Glutamatergic neuron (in vitro differentiated cells): ENCODE measurements around the gene ELFN2. TPM values are rescaled to one million over a fixed set of nuclear protein-coding genes. Genes with fewer than 3 reads are reported as not detected.
A peak's percentile ranks its signal among the peaks of the same experiment; 100 is the strongest.

ENCODE experiments used
- DNase-seq: peaks from one replicate; pipeline ENCODE4 v3.0.0; 2022
- H3K27ac Mint-ChIP-seq: one replicate; pipeline ENCODE4 v1.8.0; 2020; ENCODE audit warnings: mild to moderate bottlenecking, mixed read lengths, inconsistent platforms; ENCODE audit not compliant: unreplicated experiment
- H3K27me3 Mint-ChIP-seq: one replicate; pipeline ENCODE4 v1.8.0; 2020; ENCODE audit warnings: mild to moderate bottlenecking, moderate library complexity, mixed read lengths, inconsistent platforms; ENCODE audit not compliant: unreplicated experiment
- H3K36me3 Mint-ChIP-seq: one replicate; pipeline ENCODE4 v1.8.0; 2020; ENCODE audit warnings: mild to moderate bottlenecking, mixed read lengths, inconsistent platforms; ENCODE audit not compliant: unreplicated experiment
- H3K4me1 Mint-ChIP-seq: one replicate; pipeline ENCODE4 v1.8.0; 2020; ENCODE audit warnings: mild to moderate bottlenecking, low read depth, mixed read lengths, inconsistent platforms; ENCODE audit not compliant: unreplicated experiment
- H3K4me3 Mint-ChIP-seq: one replicate; pipeline ENCODE4 v1.8.0; 2020; ENCODE audit warnings: mild to moderate bottlenecking, mixed read lengths, inconsistent platforms; ENCODE audit not compliant: unreplicated experiment
- H3K9me3 Mint-ChIP-seq: one replicate; pipeline ENCODE4 v1.8.0; 2020; ENCODE audit warnings: mild to moderate bottlenecking, moderate library complexity, mixed read lengths, inconsistent platforms; ENCODE audit not compliant: unreplicated experiment
- CTCF ChIP-seq: fragments of 200-600 bp; sonication (generic); IDR thresholded peaks from one replicate; pipeline ENCODE4 v1.5.0; 2021; ENCODE audit not compliant: partially characterized antibody, unreplicated experiment
- total RNA-seq: library from RNA; stranded (reverse); fragmentation: NEBNext Ultra II Directional; extraction: Animal tissue kit (Norgen Biotek cat#: 25700); gene quantifications from one replicate; pipeline ENCODE4 v1.2.1, GENCODE V29; 2021; ENCODE audit not compliant: unreplicated experiment

Gene ELFN2
- total RNA-seq, 1 donor from 2014 or later, result 7.3 TPM

DNA sequence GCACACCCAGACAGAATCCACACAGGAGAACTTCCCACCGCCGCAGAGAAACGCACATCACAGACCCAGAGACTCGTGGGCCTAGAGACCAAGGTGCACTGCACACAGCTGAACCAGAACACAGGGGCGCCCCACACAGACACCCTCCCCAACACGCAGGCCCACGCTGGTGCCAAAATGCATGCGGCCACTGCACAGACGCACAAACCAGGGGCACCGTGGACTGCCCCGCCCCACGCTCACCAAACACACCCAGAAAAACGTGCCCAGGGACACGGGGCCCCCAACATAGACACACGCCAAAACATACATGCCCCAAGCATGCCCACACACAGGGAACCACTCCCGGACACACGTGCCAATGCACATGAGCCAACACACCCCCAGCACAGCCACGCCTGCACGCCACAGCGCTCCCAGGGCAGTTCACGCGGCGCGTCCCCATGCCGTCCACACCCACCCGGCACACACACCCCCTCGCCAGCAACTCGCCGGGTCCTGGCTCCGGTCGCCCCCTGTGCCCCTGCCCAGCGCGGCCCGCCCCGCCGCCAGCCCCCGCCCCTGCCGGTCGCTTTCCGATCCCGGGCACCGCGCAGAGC lies 7.8 kb downstream of the ELFN2 start:
- Mint-ChIP-seq H3K4me3 (peak overlapping the region; percentile 85), H3K27me3 (peaks cover 17% of the 10 kb centered on the region), H3K4me1 (peaks cover 43% of the 10 kb centered on the region), H3K36me3 (no peaks in the 10 kb centered on the region), H3K27ac (peak overlapping the region; percentile 76), H3K9me3 (peaks cover 2% of the 10 kb centered on the region)
- TF ChIP-seq CTCF, result no peak
- no peak for DNase-seq

DNA sequence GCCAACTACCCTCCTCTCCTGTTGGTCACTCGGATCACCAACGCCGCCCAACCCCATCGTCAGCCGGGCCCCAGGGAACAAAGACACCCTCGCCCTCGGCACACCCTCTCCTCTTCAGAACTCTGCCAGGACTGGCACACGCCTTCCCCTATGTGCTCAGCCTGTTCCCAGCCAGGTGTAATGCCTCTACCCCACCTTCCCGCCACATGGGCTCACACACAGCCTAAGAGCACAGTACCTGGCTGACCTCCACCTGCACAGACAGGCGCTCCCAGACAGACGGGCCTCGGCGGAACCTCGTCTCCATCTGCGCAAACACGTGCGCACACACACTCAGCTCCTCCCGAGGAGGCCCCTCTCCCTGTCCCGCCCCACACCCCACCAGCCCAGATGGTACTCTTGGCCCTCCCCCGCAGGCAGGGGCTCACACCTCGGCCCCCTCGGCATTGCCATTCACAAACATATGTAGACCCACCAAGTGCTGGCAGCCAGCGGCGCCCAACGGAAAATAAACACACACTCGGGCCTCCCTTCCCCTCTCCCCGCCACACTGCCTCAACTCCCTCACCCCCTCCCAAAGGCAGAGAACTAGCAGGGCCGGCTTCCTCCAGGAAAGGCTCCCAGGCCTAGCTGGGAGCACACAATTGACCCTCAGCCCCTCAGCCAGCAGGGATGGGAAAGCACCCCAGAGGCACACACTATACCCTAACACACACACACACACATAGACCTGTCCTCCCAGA lies 8.5 kb downstream of the ELFN2 start:
- Mint-ChIP-seq H3K4me1 (peaks cover 39% of the 10 kb centered on the region), H3K9me3 (peaks cover 5% of the 10 kb centered on the region), H3K4me3 (peak overlapping the region; percentile 85), H3K27me3 (peaks cover 17% of the 10 kb centered on the region), H3K27ac (peak overlapping the region; percentile 76), H3K36me3 (no peaks in the 10 kb centered on the region)
- no peak for TF ChIP-seq CTCF
- DNase-seq, result no peak

GRCh38 chr22:37417677-37418348 lies 9.5 kb downstream of the ELFN2 start:
- no peak for TF ChIP-seq CTCF
- Mint-ChIP-seq H3K4me3 (peak overlapping the region; percentile 37), H3K9me3 (peaks cover 5% of the 10 kb centered on the region), H3K27me3 (peaks cover 17% of the 10 kb centered on the region), H3K4me1 (peaks cover 46% of the 10 kb centered on the region), H3K27ac (peak overlapping the region; percentile 68), H3K36me3 (no peaks in the 10 kb centered on the region)
- no peak for DNase-seq

DNA sequence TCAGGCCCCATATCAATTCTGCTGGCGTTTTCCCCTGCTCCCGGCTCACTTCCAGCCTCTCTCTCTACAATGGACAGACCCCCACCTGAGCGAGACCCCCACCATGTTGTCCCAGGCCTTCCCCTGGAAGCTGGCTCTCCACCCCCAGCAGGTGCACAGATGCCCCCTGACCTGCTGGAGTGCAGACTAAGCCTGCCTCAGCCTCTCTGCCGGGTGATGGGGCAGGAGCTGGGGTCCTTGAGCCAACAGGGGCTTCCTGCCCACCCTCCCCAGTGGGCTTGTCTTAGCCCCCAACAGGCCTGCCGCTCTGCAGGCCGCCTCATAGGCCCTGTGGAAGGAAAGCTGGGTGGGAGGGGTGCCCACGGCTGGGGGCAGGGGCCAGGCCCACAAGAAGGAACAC lies 10.0 kb downstream of the ELFN2 start:
- peaks cover 5% of the 10 kb centered on the region for H3K9me3 Mint-ChIP-seq
- peak overlapping the region; percentile 69 for H3K4me3 Mint-ChIP-seq

More for the DNA sequence above, 10.0 kb downstream of the ELFN2 start:
- H3K36me3 Mint-ChIP-seq, result no peaks in the 10 kb centered on the region
- DNase-seq, result no peak
- peaks cover 17% of the 10 kb centered on the region for H3K27me3 Mint-ChIP-seq
- peak overlapping the region; percentile 83 for H3K27ac Mint-ChIP-seq
- TF ChIP-seq CTCF, result no peak
- H3K4me1 Mint-ChIP-seq, result peaks cover 46% of the 10 kb centered on the region
